Psoas muscle (tissue), 8 donors: ENCODE results near the gene MAGI1. TPM values are rescaled to one million over a fixed set of nuclear protein-coding genes. Genes with fewer than 3 reads are reported as not detected.

Experiments
- ATAC-seq, 4 donors: fragments of 200-7000 bp; cut with Tn5 transposase; one replicate each; pipeline ENCODE4 v1.9.1; 2020; ENCODE audit warnings: moderate library complexity in 3 of 4, mild to moderate bottlenecking in 2 of 4
- DNase-seq, 2 donors: peaks; one replicate each; pipeline ENCODE4 v3.0.0-alpha.2; 2020
- H3K27ac ChIP-seq: fragments of 200-600 bp; one replicate; pipeline ENCODE4 v1.8.0; 2022
- H3K27me3 ChIP-seq, 3 donors: fragments of 200-600 bp in 1 of 3; one replicate each; pipeline versions ENCODE4 v1.6.1 to v1.8.0; 2013 to 2022; ENCODE audit warnings: low read length in 2 of 3, mild to moderate bottlenecking in 2 of 3, moderate library complexity in 1 of 3; ENCODE audit not compliant: insufficient read depth in 3 of 3
- H3K36me3 ChIP-seq, 2 donors: fragments of 200-600 bp in 1 of 2; one replicate each; pipeline versions ENCODE4 v1.6.1 to v1.8.0; 2013 to 2022; ENCODE audit warnings: low read depth in 1 of 2, mild to moderate bottlenecking in 1 of 2, moderate library complexity in 1 of 2; ENCODE audit not compliant: insufficient read depth in 1 of 2
- H3K4me1 ChIP-seq: fragments of 200-600 bp; one replicate; pipeline ENCODE4 v1.8.0; 2022
- H3K4me3 ChIP-seq: fragments of 200-600 bp; one replicate; pipeline ENCODE4 v1.8.0; 2022; ENCODE audit warnings: mild to moderate bottlenecking
- H3K9me3 ChIP-seq: fragments of 200-600 bp; one replicate; pipeline ENCODE4 v1.8.0; 2022
- WGBS, 3 donors: extraction: QIAGEN DNeasy Blood & Tissue Kit; methylation state at CpG; one replicate each; pipeline versions ENCODE4 v1.1.6 to v1.1.7; 2013; 5-methylcytosine and 5-hydroxymethylcytosine counted together
- intact Hi-C, 2 donors: fragments of 100-400 bp; cut with DNase I; formaldehyde crosslinking; loops; one replicate each; pipeline versions ENCODE4 v1.11.0 to v1.14.2; 2022
- polyA plus RNA-seq, 3 donors: library from polyadenylated mRNA; stranded (reverse); fragments of 200-250 nt; gene quantifications; one replicate each; pipeline ENCODE4 v1.2.3, GENCODE V29; 2013
- total RNA-seq, 4 donors: library from RNA; stranded (reverse); fragmentation: NEBNext Ultra II Directional in 2 of 4; extraction: Animal tissue kit (Norgen Biotek cat#: 25700) in 2 of 4; gene quantifications; one replicate each; pipeline versions ENCODE4 v1.2.1 to v1.2.4, GENCODE V29; 2021 to 2023
- TF ChIP-seq, protein P1 (sequence below): fragments of 200-600 bp; IDR thresholded peaks from one replicate; pipeline ENCODE4 v1.8.0; 2022; ENCODE audit warnings: antibody characterized with exemption
- donor health status: healthy with polysubstance abuse.
- donor health status: DM: no; HTN: no; CAD: no; lungs with moderate emphysema.
- donor health status: Bipolar disorder and iron deficiency.
- donor health status: healthy.
- donor health status: DM: yes; HTN: yes; CAD: no.
- donor health status: DM: no; HTN: no; CAD: no.
- donor health status: DM: no; HTN: no; CAD: no.
- donor health status: DM: yes; HTN: yes; CAD: no.

MAGI1 gene
- total and polyA plus RNA-seq, 7 donors: 4.5 to 8.1 (median 6.3) TPM

- intact Hi-C loops: no loop called here
- Histone ChIP-seq H3K36me3 (no peaks in the 10 kb centered on the region), H3K27me3 (no peaks in the 10 kb centered on the region), H3K4me3 (no peak overlapping the region), H3K27ac (no peak overlapping the region), H3K9me3 (no peaks in the 10 kb centered on the region), H3K4me1 (peaks cover 4% of the 10 kb centered on the region)
- TF ChIP-seq, protein P1, sequence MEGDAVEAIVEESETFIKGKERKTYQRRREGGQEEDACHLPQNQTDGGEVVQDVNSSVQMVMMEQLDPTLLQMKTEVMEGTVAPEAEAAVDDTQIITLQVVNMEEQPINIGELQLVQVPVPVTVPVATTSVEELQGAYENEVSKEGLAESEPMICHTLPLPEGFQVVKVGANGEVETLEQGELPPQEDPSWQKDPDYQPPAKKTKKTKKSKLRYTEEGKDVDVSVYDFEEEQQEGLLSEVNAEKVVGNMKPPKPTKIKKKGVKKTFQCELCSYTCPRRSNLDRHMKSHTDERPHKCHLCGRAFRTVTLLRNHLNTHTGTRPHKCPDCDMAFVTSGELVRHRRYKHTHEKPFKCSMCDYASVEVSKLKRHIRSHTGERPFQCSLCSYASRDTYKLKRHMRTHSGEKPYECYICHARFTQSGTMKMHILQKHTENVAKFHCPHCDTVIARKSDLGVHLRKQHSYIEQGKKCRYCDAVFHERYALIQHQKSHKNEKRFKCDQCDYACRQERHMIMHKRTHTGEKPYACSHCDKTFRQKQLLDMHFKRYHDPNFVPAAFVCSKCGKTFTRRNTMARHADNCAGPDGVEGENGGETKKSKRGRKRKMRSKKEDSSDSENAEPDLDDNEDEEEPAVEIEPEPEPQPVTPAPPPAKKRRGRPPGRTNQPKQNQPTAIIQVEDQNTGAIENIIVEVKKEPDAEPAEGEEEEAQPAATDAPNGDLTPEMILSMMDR: no peak
- DNase-seq (no peak), ATAC-seq (no peak)
- 94 to 97% (median 95%) methylated on average over 4 of the region's 4 CpGs for WGBS, 3 donors
Measured at GRCh38 chr3:66010348-66010738, 28.4 kb downstream of the MAGI1 start.

DNA sequence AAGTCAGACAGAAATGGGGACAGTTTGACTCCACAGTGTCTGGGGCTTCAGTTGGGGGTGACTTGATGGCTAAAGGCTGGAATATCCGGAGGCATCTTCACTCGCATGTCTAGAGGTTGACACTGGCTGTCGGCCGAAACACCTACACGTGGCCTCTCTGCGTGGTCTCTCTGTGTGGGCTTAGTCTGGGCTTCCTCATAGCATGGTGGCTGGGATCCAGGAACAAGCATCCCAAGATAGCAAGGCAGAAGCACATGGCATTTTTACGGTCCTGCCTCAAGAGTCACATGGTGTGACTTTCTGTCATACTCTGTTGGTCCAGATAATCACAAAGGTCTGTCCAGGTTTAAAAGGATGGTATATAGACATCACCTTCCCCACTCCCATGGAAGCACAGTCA lies 34.5 kb downstream of the MAGI1 start:
- no peaks in the 10 kb centered on the region for H3K36me3 ChIP-seq
- intact Hi-C loops: no loop called here
- TF ChIP-seq, protein P1: no peak
- H3K4me3 ChIP-seq: no peak overlapping the region
- ATAC-seq (no peak), DNase-seq (no peak)
- H3K9me3 ChIP-seq: no peaks in the 10 kb centered on the region
- no peaks in the 10 kb centered on the region for H3K4me1 ChIP-seq
- no peak overlapping the region for H3K27ac ChIP-seq
- 73 to 84% (median 77%) methylated on average over 7 of the region's 7 CpGs for WGBS, 3 donors
- no peaks in the 10 kb centered on the region for H3K27me3 ChIP-seq

DNA sequence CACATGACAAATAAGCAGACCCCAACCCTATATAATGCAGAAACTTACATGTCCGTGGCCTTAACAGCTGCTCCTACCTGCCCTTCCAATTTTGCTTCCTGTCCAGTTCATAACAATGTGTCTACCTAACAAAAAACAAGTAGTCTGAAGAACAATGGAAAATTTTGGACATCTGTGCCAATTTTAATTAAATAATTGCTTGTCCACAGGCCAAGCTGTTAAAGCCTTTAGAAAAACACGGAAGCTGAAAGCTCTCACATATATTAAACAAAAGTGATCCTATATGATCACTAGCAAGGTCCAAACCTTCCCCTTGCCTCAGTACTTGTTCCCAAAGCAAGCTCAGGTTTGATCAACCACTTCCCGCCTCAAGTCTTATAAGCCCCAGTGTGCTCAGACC lies 37.1 kb downstream of the MAGI1 start:
- Histone ChIP-seq H3K27ac (no peak overlapping the region), H3K4me3 (no peak overlapping the region), H3K9me3 (no peaks in the 10 kb centered on the region), H3K36me3 (no peaks in the 10 kb centered on the region), H3K27me3 (no peaks in the 10 kb centered on the region), H3K4me1 (peaks cover 5% of the 10 kb centered on the region)
- TF ChIP-seq, protein P1: no peak
- DNase-seq (no peak), ATAC-seq (no peak)
- intact Hi-C loops: no loop called here
- WGBS, 3 donors: 77 to 80% (median 79%) methylated on average over 3 of the region's 3 CpGs

- no peak overlapping the region for H3K27ac ChIP-seq
- peaks cover 5% of the 10 kb centered on the region for H3K4me1 ChIP-seq
- ATAC-seq: no peak
Measured at GRCh38 chr3:66000506-66000905, 38.2 kb downstream of the MAGI1 start.

GRCh38 chr3:65999606-66000005 lies 39.1 kb downstream of the MAGI1 start:
- 94 to 97% (median 95%) methylated on average over 8 of the region's 8 CpGs for WGBS, 3 donors
- Histone ChIP-seq H3K27ac (no peak overlapping the region), H3K9me3 (no peaks in the 10 kb centered on the region), H3K4me1 (peaks cover 9% of the 10 kb centered on the region), H3K27me3 (no peaks in the 10 kb centered on the region), H3K36me3 (no peaks in the 10 kb centered on the region), H3K4me3 (no peak overlapping the region)
- TF ChIP-seq, protein P1: no peak
- intact Hi-C loops: loop anchor here in 1 of 2 donors (2.0 kb wide), 1 partner anchor 67 kb away; no protein-coding TSS in a partner anchor
- no peak for DNase-seq
- no peak for ATAC-seq

More at GRCh38 chr3:66000506-66000905, 38.2 kb downstream of the MAGI1 start:
- H3K9me3 ChIP-seq: no peaks in the 10 kb centered on the region
- H3K27me3 ChIP-seq: no peaks in the 10 kb centered on the region
- intact Hi-C loops: no loop called here
- H3K4me3 ChIP-seq: no peak overlapping the region
- no peak for DNase-seq
- H3K36me3 ChIP-seq: no peaks in the 10 kb centered on the region
- TF ChIP-seq, protein P1: no peak
